Trophoblast cell (in vitro differentiated cells and primary cell): ENCODE measurements around the gene CTNS.
"Not testable (repeated sequence)": the region's sequence is repeated elsewhere in the genome, so short reads cannot be mapped to it uniquely, and the experiment has no call there.

Source experiments
- DNase-seq, 2 donors: peaks; one replicate each; pipeline ENCODE4 v3.0.0-alpha.2; 2016
- H2AFZ ChIP-seq: 2 replicates; pipeline ENCODE4 v1.6.1; 2013; ENCODE audit warnings: low read length, moderate library complexity, mild to moderate bottlenecking; ENCODE audit not compliant: insufficient read depth, poor library complexity
- H2AK5ac ChIP-seq: 2 replicates; pipeline ENCODE4 v1.6.1; 2013; ENCODE audit warnings: mild to moderate bottlenecking, low read length
- H2BK120ac ChIP-seq: 2 replicates; pipeline ENCODE4 v1.6.1; 2013; ENCODE audit warnings: low read length, mild to moderate bottlenecking, moderate library complexity; ENCODE audit not compliant: insufficient read depth, poor library complexity
- H2BK12ac ChIP-seq: 2 replicates; pipeline ENCODE4 v1.6.1; 2013; ENCODE audit warnings: mild to moderate bottlenecking, low read length, moderate library complexity
- H2BK5ac ChIP-seq: 2 replicates; pipeline ENCODE4 v1.6.1; 2013; ENCODE audit warnings: low read length, low read depth, moderate library complexity, mild to moderate bottlenecking; ENCODE audit not compliant: poor library complexity
- H3K14ac ChIP-seq: 2 replicates; pipeline ENCODE4 v1.6.1; 2013; ENCODE audit warnings: mild to moderate bottlenecking, low read length
- H3K18ac ChIP-seq: 2 replicates; pipeline ENCODE4 v1.6.1; 2013; ENCODE audit warnings: mild to moderate bottlenecking, low read length
- H3K23ac ChIP-seq: 2 replicates; pipeline ENCODE4 v1.6.1; 2013; ENCODE audit warnings: low read length
- H3K27ac ChIP-seq: 2 replicates; pipeline ENCODE4 v1.5.1; 2013; ENCODE audit warnings: low read depth, mild to moderate bottlenecking, inconsistent platforms, low read length, moderate library complexity
- H3K27me3 ChIP-seq: 2 replicates; pipeline ENCODE4 v1.6.1; 2013; ENCODE audit warnings: inconsistent platforms, mild to moderate bottlenecking, low read length, moderate library complexity; ENCODE audit not compliant: insufficient read depth
- H3K36me3 ChIP-seq, 2 experiments: 1 replicate in 1 of 2; 2 replicates in 1 of 2; pipeline ENCODE4 v1.6.1; 2013; ENCODE audit warnings: low read length in 2 of 2, mild to moderate bottlenecking in 2 of 2, moderate library complexity in 1 of 2; ENCODE audit not compliant: insufficient read depth in 2 of 2, control insufficient read depth in 1 of 2
- H3K4ac ChIP-seq: 2 replicates; pipeline ENCODE4 v1.6.1; 2013; ENCODE audit warnings: low read depth, mild to moderate bottlenecking, low read length, moderate library complexity
- H3K4me1 ChIP-seq, 2 experiments: 1 replicate in 1 of 2; 2 replicates in 1 of 2; pipeline ENCODE4 v1.6.1; 2013; ENCODE audit warnings: low read length in 2 of 2, mild to moderate bottlenecking in 2 of 2, moderate library complexity in 1 of 2; ENCODE audit not compliant: insufficient read depth in 2 of 2, control insufficient read depth in 1 of 2
- H3K4me2 ChIP-seq: 2 replicates; pipeline ENCODE4 v1.6.1; 2013; ENCODE audit warnings: inconsistent platforms, mild to moderate bottlenecking, low read length, moderate library complexity
- H3K4me3 ChIP-seq: 2 replicates; pipeline ENCODE4 v1.5.1; 2013; ENCODE audit warnings: mild to moderate bottlenecking, low read depth, low read length, inconsistent platforms
- H3K79me1 ChIP-seq: one replicate; pipeline ENCODE4 v1.6.1; 2013; ENCODE audit warnings: low read length
- H3K79me2 ChIP-seq: 2 replicates; pipeline ENCODE4 v1.6.1; 2013; ENCODE audit warnings: low read length, mild to moderate bottlenecking; ENCODE audit not compliant: control insufficient read depth, insufficient read depth, poor library complexity
- H3K9ac ChIP-seq: 2 replicates; pipeline ENCODE4 v1.6.1; 2013; ENCODE audit warnings: mild to moderate bottlenecking, low read length
- H3K9me3 ChIP-seq: 2 replicates; pipeline ENCODE4 v1.6.1; 2013; ENCODE audit warnings: low read depth, mild to moderate bottlenecking, control low read depth, inconsistent platforms, low read length; ENCODE audit not compliant: insufficient read depth
- H4K12ac ChIP-seq: 2 replicates; pipeline ENCODE4 v1.6.1; 2013; ENCODE audit warnings: low read depth, mild to moderate bottlenecking, low read length, moderate library complexity
- H4K8ac ChIP-seq: 2 replicates; pipeline ENCODE4 v1.6.1; 2013; ENCODE audit warnings: low read depth, mild to moderate bottlenecking, low read length, moderate library complexity
- H4K91ac ChIP-seq: one replicate; pipeline ENCODE4 v1.6.1; 2013; ENCODE audit warnings: low read depth, mild to moderate bottlenecking, low read length, moderate library complexity
- WGBS: extraction: QIAGEN DNeasy Blood & Tissue Kit; methylation state at CpG from one replicate; pipeline ENCODE4 v1.1.7; 2013; ENCODE audit warnings: missing lambda C conversion rate; ENCODE audit not compliant: insufficient read length, insufficient coverage; ENCODE audit errors: extremely low coverage; 5-methylcytosine and 5-hydroxymethylcytosine counted together

CTNS gene

DNA sequence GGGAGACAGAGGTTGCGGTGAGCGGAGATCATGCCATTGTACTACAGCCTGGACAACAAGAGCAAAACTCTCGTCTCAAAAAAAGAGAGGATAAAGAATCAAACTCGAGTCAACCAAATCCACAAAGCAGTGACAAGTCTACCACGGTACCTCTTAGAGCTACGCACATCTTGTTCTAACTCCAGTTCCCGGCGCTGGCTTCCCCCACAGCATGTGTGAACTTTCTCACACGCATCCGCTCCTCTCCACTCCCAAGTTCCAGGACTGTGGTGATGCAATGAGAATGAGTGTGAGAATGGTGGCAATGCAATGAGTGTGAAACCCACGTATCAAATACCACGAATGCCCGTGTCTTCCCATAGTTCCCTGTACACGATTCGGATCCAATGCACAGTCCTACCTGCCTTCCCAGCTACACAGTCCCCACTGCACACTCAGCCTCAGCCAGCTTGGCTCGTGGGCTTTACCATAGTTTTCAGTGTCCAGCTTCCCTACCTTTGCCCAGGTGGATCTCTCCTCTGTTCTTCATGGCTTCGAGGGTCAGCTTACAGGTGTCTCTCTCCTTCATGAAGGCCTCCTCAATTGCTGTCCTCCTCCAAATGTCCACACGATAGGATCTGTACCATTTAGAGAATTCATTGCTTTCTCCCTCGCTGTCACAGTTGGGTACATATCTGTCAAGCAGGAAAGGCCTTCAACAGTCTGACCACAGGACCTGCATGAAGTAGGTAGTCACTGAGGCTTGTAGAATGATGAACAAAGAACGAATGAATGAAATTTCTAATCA lies 68.6 kb downstream of the CTNS start:
- DNase-seq, result no peak
- no CpG with 5 or more reads among the region's 20 CpGs for WGBS
- H3K79me1 ChIP-seq, result no peaks in the 10 kb centered on the region

DNA sequence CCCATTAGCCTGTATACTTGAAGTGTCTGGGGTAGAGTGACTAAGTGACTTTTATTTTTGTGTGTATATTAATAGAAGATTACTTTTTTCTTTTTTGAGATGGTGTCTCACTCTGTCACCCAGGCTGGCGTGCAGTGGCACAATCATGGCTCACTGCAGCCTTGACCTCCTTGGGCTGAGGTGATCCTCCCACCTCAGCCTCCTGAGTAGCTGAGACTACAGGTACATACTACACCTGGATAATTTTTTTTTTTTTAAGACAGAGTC lies 69.1 kb downstream of the CTNS start:
- H4K8ac ChIP-seq, H2AK5ac ChIP-seq: not testable (repeated sequence)

More for the DNA sequence above, 68.6 kb downstream of the CTNS start:
- no peaks in the 10 kb centered on the region for H3K79me2 ChIP-seq
- no peak overlapping the region for H3K4ac ChIP-seq
- H3K27me3 ChIP-seq, result no peaks in the 10 kb centered on the region
- H2BK12ac ChIP-seq, result no peak overlapping the region
- H3K23ac ChIP-seq, result peak overlapping the region; percentile 94
- H3K9me3 ChIP-seq, result no peaks in the 10 kb centered on the region
- no peak overlapping the region for H2AK5ac ChIP-seq
- no peak overlapping the region for H4K12ac ChIP-seq
- H2BK120ac ChIP-seq, result no peak overlapping the region
- H3K4me1 ChIP-seq, result no peaks in the 10 kb centered on the region
- H3K36me3 ChIP-seq, result no peaks in the 10 kb centered on the region
- H2BK5ac ChIP-seq, result no peak overlapping the region
- H3K4me3 ChIP-seq, result no peak overlapping the region
- no peak overlapping the region for H3K27ac ChIP-seq
- H3K18ac ChIP-seq, result no peak overlapping the region
- H3K9ac ChIP-seq, result no peak overlapping the region
- H4K91ac ChIP-seq, result no peak overlapping the region
- no peak overlapping the region for H4K8ac ChIP-seq
- no peak overlapping the region for H2AFZ ChIP-seq
- no peak overlapping the region for H3K14ac ChIP-seq
- H3K4me2 ChIP-seq, result no peak overlapping the region

DNA sequence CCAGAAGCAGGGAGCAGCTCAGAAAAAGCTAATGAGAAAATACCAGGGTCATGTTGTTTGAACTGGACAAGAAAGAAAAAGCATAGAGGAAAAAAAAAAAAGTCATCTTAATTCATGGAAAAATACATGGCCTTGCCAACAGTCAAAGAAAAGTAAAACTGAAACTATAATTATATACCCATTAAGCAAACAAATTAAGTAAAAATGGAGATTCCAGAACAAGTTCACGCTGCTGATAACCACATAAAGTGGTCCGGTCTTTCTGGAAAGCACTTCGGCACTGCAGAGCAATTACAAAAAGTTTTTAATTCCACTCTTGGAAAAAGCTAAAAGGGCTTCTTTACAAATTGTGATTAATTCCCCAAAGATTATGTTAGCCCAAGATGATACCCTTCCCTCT lies 71.8 kb downstream of the CTNS start:
- Histone ChIP-seq H4K8ac (no peak overlapping the region), H3K14ac (no peak overlapping the region), H3K23ac (no peak overlapping the region), H2AFZ (no peak overlapping the region), H4K91ac (no peak overlapping the region), H3K18ac (no peak overlapping the region), H3K4me1 (no peaks in the 10 kb centered on the region), H3K79me2 (no peaks in the 10 kb centered on the region), H3K36me3 (peaks cover 4 to 11% of the 10 kb centered on the region in 2 experiments), H3K79me1 (no peaks in the 10 kb centered on the region), H3K27ac (no peak overlapping the region), H4K12ac (no peak overlapping the region), H3K4me3 (no peak overlapping the region), H3K4me2 (no peak overlapping the region), H2BK5ac (no peak overlapping the region), H3K9ac (no peak overlapping the region), H2AK5ac (no peak overlapping the region), H3K4ac (no peak overlapping the region), H3K9me3 (no peaks in the 10 kb centered on the region), H2BK120ac (no peak overlapping the region), H3K27me3 (no peaks in the 10 kb centered on the region), H2BK12ac (no peak overlapping the region)
- WGBS, result no CpG with 5 or more reads among the region's 3 CpGs
- no peak for DNase-seq

More for the DNA sequence above, 69.1 kb downstream of the CTNS start:
- H4K12ac ChIP-seq, H3K36me3 ChIP-seq, H3K4me1 ChIP-seq, H3K27ac ChIP-seq, H3K79me2 ChIP-seq, H3K14ac ChIP-seq, H4K91ac ChIP-seq, H2BK5ac ChIP-seq, H3K4me3 ChIP-seq, H3K9me3 ChIP-seq, H3K23ac ChIP-seq, H3K9ac ChIP-seq, H3K18ac ChIP-seq, DNase-seq, H3K4ac ChIP-seq, H2BK12ac ChIP-seq, H2AFZ ChIP-seq, H3K4me2 ChIP-seq, H3K79me1 ChIP-seq, H3K27me3 ChIP-seq, H2BK120ac ChIP-seq: not testable (repeated sequence)
- no CpG with 5 or more reads among the region's 1 CpG for WGBS

DNA sequence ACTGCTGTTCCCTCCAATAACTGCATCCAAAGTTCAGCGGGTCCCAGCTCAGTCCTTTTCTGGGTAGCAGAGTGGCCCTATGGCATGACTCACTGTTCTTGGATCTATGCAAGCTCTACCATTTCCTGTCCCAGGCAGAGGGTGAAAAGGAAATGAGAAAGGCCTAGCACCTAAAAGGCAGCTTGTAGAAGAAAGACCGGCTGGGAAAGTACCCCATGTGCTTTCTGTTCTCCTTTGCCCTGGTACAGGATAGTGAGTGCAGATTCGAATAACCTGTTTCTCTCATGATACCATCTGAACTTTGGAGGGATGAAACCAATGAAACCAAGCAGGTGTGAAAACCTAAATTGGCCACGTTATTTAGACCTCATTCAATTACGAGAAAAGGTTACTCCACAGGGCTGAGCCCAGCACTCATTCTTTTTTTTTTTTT lies 74.4 kb downstream of the CTNS start:
- Histone ChIP-seq H3K4me2 (no peak overlapping the region), H3K79me2 (no peaks in the 10 kb centered on the region), H3K9me3 (no peaks in the 10 kb centered on the region), H3K23ac (no peak overlapping the region), H3K4me3 (no peak overlapping the region), H2BK5ac (no peak overlapping the region), H2BK12ac (no peak overlapping the region), H3K9ac (no peak overlapping the region), H2AK5ac (no peak overlapping the region), H4K91ac (no peak overlapping the region), H4K8ac (no peak overlapping the region), H3K79me1 (no peaks in the 10 kb centered on the region), H3K36me3 (peaks cover 12 to 24% of the 10 kb centered on the region in 2 experiments), H3K18ac (no peak overlapping the region), H3K4me1 (no peaks in the 10 kb centered on the region), H3K14ac (no peak overlapping the region), H2BK120ac (no peak overlapping the region), H3K27me3 (no peaks in the 10 kb centered on the region), H3K4ac (no peak overlapping the region), H2AFZ (no peak overlapping the region), H4K12ac (no peak overlapping the region), H3K27ac (no peak overlapping the region)
- DNase-seq, result peak; percentile 10 to 28
- WGBS, result no CpG with 5 or more reads among the region's 5 CpGs
